Large intestine (tissue), 3 donors: ENCODE data around the gene SHLD1. TPM values are rescaled to one million over a fixed set of nuclear protein-coding genes. Genes with fewer than 3 reads are reported as not detected.
A peak's percentile ranks its signal among the peaks of the same experiment; 100 is the strongest.
"Not testable (repeated sequence)": the region's sequence is repeated elsewhere in the genome, so short reads cannot be mapped to it uniquely, and the experiment has no call there.

ENCODE experiments used
- DNase-seq, 2 donors: peaks; one replicate each; pipeline versions ENCODE4 v3.0.0 to v3.0.0-alpha.2; 2013
- H3K27ac ChIP-seq: one replicate; pipeline ENCODE4 v1.5.1; 2013; ENCODE audit warnings: low read length
- H3K27me3 ChIP-seq: 2 replicates; pipeline ENCODE4 v1.6.1; 2013; ENCODE audit warnings: low read length; ENCODE audit not compliant: control insufficient read depth, insufficient read depth
- H3K36me3 ChIP-seq: 2 replicates; pipeline ENCODE4 v1.6.1; 2013; ENCODE audit warnings: low read length; ENCODE audit not compliant: control insufficient read depth, insufficient read depth
- H3K4me1 ChIP-seq: one replicate; pipeline ENCODE4 v1.6.1; 2013; ENCODE audit warnings: low read length; ENCODE audit not compliant: control insufficient read depth, insufficient read depth
- H3K4me3 ChIP-seq: one replicate; pipeline ENCODE4 v1.5.1; 2013; ENCODE audit warnings: low read length
- H3K9me3 ChIP-seq: one replicate; pipeline ENCODE4 v1.6.1; 2013; ENCODE audit warnings: mild to moderate bottlenecking, low read depth, low read length, moderate library complexity; ENCODE audit not compliant: control insufficient read depth
- WGBS: methylation state at CpG from one replicate; pipeline ENCODE4 v1.1.5; 2013; ENCODE audit warnings: low lambda C conversion rate; ENCODE audit not compliant: insufficient coverage; 5-methylcytosine and 5-hydroxymethylcytosine counted together
- polyA plus RNA-seq: library from polyadenylated mRNA; unstranded; fragments of 120-200 nt; gene quantifications from one replicate; pipeline ENCODE4 v1.2.1, GENCODE V29; 2013

SHLD1 gene
- polyA plus RNA-seq, 1 donor: 14.6 TPM

DNA sequence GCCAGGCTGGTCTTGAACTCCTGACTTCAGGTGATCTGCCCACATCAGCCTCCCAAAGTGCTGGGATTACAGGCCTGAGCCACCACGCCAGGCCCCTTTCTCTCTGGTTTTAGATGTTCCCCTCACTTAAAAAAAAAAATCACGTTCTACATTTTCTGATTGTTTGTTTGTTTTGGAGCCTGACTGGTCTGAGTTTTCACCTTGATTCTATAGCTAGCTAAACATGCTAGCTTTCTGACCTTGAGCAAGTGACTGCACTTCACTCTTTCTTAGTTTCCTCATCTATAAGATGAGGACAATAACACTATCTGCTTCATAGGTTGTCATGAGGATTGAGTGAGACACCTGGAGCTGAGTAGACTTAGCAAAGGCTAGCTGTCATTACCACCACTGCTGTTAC lies 43.7 kb downstream of the SHLD1 start:
- Histone ChIP-seq H3K27me3 (no peaks in the 10 kb centered on the region), H3K27ac (no peak overlapping the region), H3K9me3 (no peaks in the 10 kb centered on the region), H3K4me1 (peaks cover 15% of the 10 kb centered on the region), H3K36me3 (peaks cover 8% of the 10 kb centered on the region), H3K4me3 (no peak overlapping the region)
- DNase-seq: no peak
- 71% methylated on average over 2 of the region's 2 CpGs for WGBS

DNA sequence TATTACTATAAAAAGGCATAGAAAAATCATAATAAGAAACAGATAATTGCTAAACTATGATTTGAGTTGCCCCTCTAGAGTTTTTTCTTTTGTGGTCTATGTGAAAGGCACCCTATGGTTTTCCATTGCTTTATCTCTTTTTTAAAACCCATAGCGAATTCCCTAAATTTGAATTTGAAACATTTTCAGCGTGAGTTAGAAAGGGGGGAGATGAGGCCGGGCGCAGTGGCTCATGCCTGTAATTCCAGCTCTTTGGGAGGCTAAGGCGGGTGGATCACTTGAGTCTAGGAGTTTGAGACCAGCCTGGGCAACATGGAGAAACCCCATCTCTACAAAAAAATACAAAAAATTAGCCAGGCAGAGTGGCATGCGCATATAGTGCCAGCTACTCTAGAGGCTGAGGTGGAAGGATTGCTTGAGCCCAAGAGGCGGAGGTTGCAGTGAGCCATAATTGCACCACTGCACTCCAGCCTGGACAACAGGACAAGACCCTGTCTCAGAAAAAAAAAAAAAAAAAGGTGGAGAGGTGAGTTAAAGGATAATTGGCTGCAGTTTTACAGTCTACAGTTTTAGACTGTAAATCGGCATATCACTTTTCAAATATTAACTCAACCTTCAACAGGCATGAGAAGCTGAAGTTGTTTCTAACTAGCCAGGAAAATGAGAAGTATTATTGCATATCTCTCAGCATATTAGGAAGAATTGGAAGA lies 46.3 kb downstream of the SHLD1 start:
- WGBS: no CpG with 5 or more reads among the region's 8 CpGs
- Histone ChIP-seq H3K27me3 (no peaks in the 10 kb centered on the region), H3K36me3 (no peaks in the 10 kb centered on the region), H3K27ac (peak overlapping the region; percentile 60), H3K9me3 (no peaks in the 10 kb centered on the region), H3K4me1 (peaks cover 15% of the 10 kb centered on the region), H3K4me3 (no peak overlapping the region)
- peak; percentile 17 to 59 for DNase-seq

DNA sequence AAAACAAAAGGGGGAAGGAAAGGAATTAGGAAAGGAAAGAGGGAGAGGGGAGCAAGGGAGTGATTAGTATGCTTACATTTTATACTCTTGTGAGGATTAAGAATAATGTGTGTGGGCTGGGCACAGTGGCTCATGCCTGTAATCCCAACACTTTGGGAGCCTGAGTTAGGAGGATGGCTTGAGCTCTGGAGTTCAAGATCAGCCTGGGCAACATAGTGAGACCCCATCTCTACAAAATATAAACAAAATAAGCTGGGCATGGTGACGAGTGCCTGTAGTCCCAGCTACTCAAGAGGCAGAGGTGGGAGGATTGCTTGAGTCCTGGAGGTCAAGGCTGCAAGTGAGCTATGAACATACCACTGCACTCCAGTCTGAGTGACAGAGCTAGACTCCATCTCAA lies 47.0 kb downstream of the SHLD1 start:
- WGBS: no CpG with 5 or more reads among the region's 1 CpG
- no peak for DNase-seq
- peak overlapping the region; percentile 60 for H3K27ac ChIP-seq
- H3K36me3 ChIP-seq: peaks cover 2% of the 10 kb centered on the region
- H3K27me3 ChIP-seq: no peaks in the 10 kb centered on the region
- H3K9me3 ChIP-seq: no peaks in the 10 kb centered on the region
- no peak overlapping the region for H3K4me3 ChIP-seq
- H3K4me1 ChIP-seq: peaks cover 15% of the 10 kb centered on the region

DNA sequence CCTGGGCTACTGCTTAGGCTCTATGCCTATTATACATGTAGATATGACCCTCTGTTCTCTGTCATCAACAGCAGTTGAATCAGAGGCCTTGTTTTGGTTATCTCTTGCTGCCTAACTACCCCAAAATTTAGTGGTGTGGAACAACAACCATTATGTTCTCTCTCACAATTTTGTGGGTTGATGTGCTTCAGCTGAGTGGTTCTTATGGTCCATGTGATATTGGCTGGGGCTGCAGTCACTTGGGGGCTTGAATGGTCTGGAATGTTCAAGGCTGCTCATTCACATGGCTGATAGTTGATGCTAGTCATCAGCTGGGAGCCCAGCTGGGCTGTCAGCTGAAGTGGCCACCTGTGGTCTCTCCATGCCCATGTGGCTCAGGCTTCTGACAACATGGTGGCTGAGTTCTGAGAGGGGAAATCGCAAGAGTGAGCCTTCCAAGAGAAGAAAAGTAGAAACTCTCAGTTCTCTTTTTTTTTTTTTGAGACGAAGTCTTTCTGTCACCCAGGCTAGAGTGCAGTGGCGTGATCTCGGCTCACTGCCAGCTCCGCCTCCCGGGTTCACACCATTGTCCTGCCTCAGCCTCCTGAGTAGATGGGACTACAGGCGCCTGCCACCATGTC lies 47.8 kb downstream of the SHLD1 start:
- peak overlapping the region; percentile 60 for H3K27ac ChIP-seq
- H3K27me3 ChIP-seq: no peaks in the 10 kb centered on the region
- DNase-seq: no peak
- peaks cover 2% of the 10 kb centered on the region for H3K36me3 ChIP-seq
- no peak overlapping the region for H3K4me3 ChIP-seq
- peaks cover 15% of the 10 kb centered on the region for H3K4me1 ChIP-seq
- no CpG with 5 or more reads among the region's 7 CpGs for WGBS
- H3K9me3 ChIP-seq: no peaks in the 10 kb centered on the region

DNA sequence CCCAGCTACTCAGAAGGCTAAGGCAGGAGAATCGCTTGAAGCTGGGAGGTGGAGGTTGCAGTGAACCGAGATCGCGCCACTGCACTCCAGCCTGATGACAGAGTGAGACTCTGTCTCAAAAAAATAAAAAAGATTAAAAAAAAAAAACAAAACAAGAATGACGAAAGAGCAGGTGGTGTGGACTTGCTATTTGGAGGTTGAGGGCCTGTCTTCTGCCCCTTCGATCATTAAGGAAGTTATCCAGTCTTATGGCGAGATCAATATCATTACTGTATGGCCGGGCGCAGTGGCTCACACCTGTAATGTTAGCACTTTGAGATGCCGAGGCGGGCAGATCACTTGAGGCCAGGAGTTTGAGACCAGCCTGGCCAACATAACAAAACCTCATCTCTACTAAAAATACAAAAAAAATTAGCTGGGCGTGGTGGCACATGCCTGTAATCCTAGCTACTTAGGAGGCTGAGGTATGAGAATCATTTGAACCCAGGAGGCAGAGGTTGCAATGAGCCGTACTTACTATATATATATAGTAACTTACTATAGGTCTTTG lies 53.6 kb downstream of the SHLD1 start:
- not testable (repeated sequence) for H3K9me3 ChIP-seq, DNase-seq, H3K4me1 ChIP-seq, H3K27ac ChIP-seq, H3K36me3 ChIP-seq, H3K4me3 ChIP-seq, H3K27me3 ChIP-seq
- WGBS: 88% methylated on average over 3 of the region's 13 CpGs

DNA sequence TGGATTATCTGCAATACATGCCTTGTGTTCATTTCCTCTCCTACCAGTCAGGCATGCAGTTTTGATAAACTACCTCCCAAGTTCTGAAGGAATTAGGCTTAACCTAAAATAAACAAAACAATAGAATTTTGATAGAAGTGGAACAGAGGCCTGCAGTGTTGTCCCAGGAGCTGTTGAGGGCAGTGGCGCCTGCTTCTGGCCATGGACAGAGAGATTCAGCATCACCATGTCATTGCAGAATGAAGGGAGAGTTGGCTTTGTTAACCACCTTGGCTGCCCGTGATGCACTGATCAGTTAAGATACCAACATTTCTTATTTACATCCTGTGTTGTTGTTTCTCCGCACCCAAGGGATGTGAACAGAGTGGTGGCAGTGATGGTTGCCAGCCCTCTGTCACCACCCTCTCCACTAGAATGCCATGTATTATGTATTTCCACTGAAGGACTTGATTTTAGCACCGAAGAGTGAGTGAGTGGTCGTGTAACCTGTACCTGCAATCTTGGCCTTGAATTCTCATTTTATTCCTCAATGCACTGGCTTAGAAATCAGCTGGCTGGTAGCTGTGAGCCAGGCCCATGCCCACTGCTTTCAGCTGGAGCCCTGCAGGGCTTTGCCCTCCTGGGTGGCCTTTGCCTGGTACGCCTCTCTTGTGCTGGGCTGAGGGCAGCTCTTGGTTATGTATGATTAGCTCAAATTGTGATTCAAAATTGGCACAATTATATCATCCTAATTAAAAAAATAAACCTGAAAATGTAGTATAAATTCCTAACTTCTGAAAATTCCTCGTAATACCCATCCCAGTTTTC lies 56.5 kb downstream of the SHLD1 start:
- no peaks in the 10 kb centered on the region for H3K27me3 ChIP-seq
- 100% methylated on average over 1 of the region's 7 CpGs for WGBS
- no peak overlapping the region for H3K4me3 ChIP-seq
- H3K9me3 ChIP-seq: no peaks in the 10 kb centered on the region
- peaks cover 8% of the 10 kb centered on the region for H3K4me1 ChIP-seq
- H3K36me3 ChIP-seq: peaks cover 5% of the 10 kb centered on the region
- H3K27ac ChIP-seq: no peak overlapping the region
- no peak for DNase-seq

DNA sequence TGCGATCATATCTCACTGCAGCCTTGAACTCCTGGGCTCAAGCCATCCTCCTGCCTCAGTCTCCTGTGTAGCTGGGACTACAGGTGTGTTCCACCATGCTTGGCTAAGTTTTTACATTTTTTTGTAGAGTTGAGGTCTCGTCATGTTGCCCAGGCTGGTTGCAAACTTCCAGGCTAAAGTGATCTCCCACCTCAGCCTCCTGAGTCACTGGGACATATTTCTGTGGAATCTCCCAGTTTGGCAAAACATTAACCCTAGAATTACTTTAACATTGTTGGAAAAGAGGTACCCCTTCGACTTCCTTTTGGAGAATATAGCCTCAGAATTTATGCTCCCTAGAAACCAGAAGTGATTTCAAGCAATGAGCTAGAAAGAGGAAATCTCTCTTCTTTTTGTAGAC lies 57.2 kb downstream of the SHLD1 start:
- Histone ChIP-seq H3K27me3 (no peaks in the 10 kb centered on the region), H3K36me3 (peaks cover 3% of the 10 kb centered on the region), H3K4me1 (peaks cover 8% of the 10 kb centered on the region), H3K27ac (no peak overlapping the region), H3K4me3 (no peak overlapping the region), H3K9me3 (no peaks in the 10 kb centered on the region)
- DNase-seq: no peak
- 94% methylated on average over 2 of the region's 3 CpGs for WGBS

DNA sequence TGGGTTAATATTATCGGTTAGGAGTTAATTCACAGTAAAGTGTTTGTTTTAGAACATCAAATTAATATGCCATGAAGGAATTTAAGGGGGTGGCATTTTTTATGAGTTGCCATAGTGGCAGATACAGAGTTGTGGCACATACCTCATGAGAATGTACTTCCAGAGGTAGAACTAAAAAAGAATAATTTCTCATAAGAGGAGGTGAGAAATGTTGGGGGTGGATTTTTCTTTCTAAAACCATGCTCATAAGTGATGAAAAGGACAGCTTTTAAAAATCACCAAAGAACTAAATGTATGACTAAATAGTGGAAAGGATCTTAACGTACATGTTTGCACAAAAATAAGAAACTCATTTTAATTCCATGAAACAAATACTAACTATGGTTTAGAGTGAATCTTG lies 58.7 kb downstream of the SHLD1 start:
- Histone ChIP-seq H3K4me3 (no peak overlapping the region), H3K36me3 (peaks cover 3% of the 10 kb centered on the region), H3K4me1 (peaks cover 8% of the 10 kb centered on the region), H3K9me3 (no peaks in the 10 kb centered on the region), H3K27ac (no peak overlapping the region), H3K27me3 (no peaks in the 10 kb centered on the region)
- no peak for DNase-seq
- whole genome bisulfite sequencing: 75% methylated on average over 2 of the region's 2 CpGs

DNA sequence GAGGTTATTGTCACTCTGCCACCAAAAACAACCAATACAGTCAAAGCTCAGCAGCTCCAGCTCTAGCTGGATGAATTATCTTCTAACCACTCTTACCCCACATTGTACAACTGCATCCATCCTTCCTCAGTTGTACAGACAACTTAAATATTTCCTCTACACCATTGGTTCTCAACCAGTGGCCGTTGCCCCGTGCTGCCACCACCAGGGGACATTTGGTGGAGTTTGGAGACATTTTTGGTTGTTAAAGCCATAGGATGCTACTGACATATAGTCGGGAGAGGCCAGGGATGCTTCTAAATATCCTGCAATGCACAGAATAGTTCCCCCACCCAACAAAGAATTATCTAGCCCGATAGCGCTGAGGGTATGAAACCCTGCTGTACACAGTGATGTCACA lies 59.3 kb downstream of the SHLD1 start:
- Histone ChIP-seq H3K36me3 (peaks cover 3% of the 10 kb centered on the region), H3K4me1 (peaks cover 6% of the 10 kb centered on the region), H3K27me3 (no peaks in the 10 kb centered on the region), H3K27ac (no peak overlapping the region), H3K9me3 (no peaks in the 10 kb centered on the region), H3K4me3 (no peak overlapping the region)
- no peak for DNase-seq
- no CpG with 5 or more reads among the region's 5 CpGs for WGBS

DNA sequence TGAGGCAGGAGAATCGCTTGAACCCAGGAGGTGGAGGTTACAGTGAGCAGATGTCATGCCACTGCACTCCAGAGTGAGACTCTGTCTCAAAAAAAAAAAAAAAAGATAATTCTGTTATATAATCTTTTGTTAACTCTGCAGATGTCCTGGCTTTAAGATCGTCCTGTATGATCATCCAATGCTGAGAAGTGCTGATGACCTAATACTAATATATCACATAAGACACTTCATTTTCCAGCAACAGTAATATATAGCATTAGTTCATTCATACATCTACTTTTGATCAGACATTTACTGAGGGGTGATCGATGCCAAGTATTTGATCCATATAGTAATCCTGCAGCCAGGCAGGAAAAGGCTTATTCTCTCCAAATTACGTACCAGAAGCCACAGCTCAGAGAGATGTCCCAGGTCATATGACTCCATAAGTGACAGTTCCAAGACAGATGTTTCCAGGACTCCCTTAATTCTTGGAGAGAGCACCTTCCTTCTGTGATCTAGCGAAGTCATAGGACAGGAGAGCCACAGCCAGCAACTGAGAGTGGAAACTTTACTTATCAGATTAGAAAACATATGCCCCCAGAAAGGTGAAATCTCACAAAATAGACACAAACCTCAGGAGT lies 60.7 kb downstream of the SHLD1 start:
- no peaks in the 10 kb centered on the region for H3K27me3 ChIP-seq
- H3K4me1 ChIP-seq: no peaks in the 10 kb centered on the region
- no peak overlapping the region for H3K27ac ChIP-seq
- peaks cover 3% of the 10 kb centered on the region for H3K36me3 ChIP-seq
- H3K9me3 ChIP-seq: no peaks in the 10 kb centered on the region
- WGBS: no CpG with 5 or more reads among the region's 5 CpGs
- H3K4me3 ChIP-seq: no peak overlapping the region
- DNase-seq: no peak
